GM18909 (cell line): Measurements from ENCODE around the gene PLAAT2.

Experiments
- ATAC-seq: cut with Tn5 transposase; IDR thresholded peaks from one replicate; pipeline ENCODE4 v1.9.1; 2021; ENCODE audit warnings: mild to moderate bottlenecking; ENCODE audit not compliant: unreplicated experiment, poor library complexity

PLAAT2 gene

DNA sequence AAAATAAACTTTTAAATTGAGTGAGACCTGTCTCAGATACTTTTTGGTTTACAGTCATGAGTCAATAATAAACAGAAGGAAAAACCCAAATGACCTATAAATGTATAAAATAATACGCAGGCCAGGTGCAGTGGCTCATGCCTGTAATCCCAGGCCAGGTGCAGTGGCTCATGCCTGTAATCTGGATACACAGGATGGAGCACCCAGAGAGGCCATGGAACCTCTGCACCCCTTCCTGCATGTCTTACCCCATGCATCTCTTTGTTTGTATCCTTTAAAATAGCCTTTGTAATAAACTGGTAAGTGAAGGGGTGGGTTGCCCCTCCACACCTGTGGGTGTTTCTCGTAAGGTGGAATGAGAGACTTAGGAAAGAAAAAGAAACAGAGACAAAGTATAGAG, 35.5 kb downstream of the PLAAT2 start:
- no peak for ATAC-seq

DNA sequence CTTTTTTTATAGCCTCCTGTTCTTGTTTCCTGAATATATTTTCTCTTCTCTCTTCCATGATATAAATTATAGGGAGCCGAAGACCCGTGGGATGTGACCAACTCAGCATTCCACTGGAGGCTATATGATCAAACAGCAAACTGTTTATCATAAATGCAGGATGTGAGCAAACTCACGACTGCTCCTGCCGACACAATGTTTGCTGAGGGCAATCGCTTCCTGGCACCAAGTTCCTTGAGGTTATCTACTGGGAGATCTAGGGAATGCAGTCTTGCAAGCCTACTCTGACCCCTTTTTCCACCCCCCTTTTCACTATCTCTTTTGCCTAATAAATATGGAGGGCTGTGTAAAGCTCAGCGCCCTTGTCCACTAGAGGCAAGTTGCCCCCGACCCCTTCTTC, 40.0 kb downstream of the PLAAT2 start:
- ATAC-seq = no peak

DNA sequence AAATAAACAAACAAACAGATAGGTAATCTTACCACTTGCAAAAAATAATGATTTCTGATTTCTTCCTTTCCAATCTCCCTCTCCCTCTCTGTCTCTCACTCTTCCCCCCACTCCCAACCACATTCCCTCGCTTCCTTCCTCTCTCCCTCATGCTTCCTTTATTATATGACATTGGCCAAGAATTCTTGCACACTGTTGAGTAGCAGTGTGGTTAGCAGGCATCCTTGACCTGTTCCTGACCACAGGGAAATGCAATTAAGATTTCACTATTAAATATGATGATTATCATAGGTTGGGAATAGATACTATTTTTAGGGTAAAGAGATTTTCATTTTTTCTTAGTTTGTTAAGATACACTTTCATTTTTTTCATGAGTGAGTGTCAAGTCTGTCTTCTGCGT, 41.3 kb downstream of the PLAAT2 start:
- ATAC-seq = no peak

DNA sequence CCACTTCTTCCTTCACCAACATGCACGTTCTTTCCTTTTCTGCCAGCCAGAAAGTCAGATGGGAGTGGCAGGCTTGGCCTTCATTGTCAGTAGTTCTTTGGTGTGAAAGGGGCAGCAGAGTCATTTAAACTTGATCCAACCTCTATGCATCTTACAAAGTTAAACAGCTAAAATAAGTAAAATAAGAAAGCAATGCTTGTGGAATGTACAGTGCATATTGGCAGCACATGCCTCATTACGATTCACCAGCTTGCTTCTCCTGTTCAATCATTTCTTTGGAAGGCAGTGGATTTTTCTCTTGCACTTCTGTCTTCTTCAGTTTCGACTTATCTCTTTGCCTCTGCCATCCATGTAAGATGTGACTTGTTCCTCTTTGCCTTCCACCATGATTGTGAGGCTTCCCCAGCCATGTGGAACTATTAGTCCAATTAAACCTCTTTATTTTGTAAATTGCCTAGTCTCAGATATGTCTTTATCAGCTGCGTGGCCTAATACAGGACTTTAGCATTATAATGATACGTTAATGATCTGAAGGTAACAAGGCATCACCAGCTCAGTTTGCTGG, 42.5 kb downstream of the PLAAT2 start:
- no peak for ATAC-seq

DNA sequence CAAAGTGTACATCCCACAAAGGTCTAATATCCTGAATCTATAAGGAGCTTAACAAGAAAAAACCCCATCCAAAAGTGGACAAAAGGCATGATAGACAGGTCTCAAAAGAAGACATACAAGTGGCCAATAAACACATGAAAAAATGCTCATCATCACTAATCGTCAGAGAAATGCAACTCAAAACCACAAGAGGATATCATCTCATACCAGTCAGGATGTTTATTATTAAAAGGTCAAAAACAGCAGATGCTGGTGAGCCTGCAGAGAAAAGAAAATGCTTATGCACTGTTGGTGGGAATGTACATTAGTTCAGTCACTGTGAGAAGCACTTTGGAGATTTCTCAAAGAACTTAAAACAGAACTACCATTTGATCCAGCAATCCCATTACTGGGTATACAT, 44.6 kb downstream of the PLAAT2 start:
- ATAC-seq = no peak

DNA sequence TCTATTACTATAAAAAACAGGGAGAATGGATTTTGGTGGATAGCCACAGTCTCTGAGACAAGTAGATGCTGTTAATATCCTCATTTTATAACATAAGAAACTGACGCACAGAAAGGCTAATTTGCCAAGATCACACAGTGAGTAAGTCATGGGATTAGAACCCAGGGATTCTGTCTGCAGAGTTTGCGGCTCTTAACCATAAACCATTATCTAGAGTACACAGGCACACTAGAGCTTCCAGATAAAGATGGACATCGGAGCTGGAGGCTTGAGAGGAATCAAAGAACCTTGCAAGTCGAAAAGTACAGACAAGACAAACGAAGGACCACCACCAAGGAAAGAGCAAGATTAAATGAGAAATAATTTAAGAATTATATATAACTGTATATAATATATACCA, 46.0 kb downstream of the PLAAT2 start:
- ATAC-seq = no peak

DNA sequence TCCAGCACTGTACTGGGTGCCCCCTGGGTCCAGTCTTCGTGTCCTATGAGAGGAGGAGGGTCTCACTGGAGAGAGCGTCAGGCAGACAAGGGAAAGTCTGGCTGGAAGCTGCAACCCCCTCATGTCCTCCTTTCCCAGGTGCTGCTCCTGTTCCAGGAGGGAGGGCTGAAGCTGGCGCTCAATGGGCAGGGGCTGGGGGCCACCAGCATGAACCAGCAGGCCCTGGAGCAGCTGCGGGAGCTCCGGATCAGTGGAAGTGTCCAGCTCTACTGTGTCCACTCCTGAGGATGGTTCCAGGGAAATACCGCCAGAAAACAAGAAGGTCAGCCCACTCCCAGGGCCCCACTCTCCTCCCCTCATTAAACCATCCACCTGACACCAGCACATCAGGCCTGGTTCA, 47.1 kb downstream of the PLAAT2 start:
- ATAC-seq = no peak

DNA sequence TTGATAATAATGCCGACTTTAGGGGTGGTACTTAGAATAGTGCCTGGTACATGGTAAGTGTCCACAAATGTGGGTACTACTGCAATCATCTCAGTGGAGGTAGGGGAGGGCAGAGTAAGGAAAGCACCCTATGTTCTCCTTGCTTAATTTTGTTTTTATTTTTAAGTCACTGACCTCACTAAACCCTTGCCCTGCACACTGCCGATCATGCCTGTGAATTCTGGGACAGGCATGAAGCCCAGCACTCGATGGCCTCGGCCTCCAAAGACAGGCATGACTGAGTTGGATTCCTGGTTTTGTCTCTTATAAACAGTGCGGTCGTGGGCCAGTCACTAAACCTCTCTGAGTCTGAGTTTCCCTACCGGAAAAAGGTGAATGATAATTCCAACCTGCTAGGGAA, 50.4 kb downstream of the PLAAT2 start:
- no peak for ATAC-seq

DNA sequence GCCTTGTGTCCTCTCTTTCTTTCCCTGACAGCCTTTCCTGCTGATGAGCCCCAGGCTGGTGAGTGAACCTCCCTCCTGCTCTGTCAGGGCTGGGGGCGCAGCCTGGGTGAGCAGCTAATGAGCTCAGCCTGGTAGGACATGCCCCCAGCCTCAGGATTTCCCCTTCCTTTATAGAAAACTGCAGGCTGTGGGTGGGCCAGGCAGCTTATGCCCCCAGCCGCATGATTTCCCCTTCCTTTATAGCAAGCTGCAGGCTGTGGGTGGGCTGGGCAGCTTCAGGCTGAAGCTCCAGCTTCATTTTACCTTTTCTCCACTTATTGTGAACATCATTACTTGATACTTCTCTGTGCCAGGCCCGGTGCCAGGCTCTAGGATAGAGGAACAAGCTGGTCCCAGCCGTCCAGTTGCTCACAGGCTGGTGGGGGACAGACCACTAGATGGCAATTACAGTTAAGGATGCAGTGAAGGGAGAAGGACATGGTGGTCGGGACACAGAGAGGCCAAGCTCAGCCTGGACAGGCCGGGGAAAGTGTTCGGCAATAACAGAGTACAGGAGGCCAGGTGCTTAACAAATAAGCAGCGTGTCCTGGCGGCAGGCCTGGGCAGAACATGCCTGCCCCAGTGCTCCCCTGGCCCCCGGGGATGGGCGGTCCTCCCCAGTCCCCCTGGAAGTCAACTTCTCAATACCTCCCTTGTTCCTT, 52.0 kb downstream of the PLAAT2 start:
- no peak for ATAC-seq

DNA sequence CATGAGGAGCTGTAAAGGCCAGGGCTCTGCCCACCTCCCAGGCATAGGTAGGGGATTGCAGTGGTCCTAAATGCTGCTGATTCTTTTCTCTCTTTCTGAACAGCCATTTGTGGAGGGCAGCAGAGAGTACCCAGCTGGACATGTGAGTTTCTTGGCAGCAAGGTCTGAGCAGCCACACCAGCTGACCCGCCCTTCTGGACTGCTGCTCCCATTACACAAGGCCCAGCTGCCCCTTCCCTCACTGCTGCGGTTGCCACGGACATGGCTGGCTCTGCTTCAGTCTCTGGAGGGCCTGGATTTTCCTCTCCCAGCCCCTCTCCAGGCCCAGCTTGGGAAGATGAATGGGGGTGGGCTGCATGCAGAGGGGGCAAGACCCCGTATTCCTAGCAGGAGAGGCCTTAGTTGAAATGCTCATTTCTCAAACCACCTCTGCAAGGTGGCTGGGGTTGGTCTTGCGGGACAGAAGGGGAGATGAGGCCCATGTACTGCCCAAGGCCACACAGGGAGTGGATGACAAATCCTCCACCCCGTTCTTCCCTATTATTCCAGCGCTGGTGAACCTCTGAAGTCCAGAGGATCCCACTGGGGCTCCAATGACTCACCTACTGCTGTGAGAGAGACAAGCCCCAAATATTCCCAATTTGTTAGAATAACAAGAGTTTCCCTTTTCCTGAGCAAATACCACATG, 52.7 kb downstream of the PLAAT2 start:
- ATAC-seq = no peak

DNA sequence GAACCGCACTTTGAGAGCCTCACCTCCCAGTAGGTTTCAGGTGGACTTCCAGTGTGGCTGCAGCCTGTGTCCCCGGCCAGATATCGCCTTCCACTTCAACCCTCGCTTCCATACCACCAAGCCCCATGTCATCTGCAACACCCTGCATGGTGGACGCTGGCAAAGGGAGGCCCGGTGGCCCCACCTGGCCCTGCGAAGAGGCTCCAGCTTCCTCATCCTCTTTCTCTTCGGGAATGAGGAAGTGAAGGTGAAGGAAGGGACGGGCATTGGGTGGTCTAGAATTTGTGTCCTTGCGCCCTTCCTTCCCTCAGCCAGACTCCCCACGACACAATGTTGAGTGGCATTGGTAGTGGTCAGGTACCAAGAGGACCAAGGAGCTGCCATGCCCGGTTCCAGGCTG, 54.4 kb downstream of the PLAAT2 start:
- no peak for ATAC-seq

DNA sequence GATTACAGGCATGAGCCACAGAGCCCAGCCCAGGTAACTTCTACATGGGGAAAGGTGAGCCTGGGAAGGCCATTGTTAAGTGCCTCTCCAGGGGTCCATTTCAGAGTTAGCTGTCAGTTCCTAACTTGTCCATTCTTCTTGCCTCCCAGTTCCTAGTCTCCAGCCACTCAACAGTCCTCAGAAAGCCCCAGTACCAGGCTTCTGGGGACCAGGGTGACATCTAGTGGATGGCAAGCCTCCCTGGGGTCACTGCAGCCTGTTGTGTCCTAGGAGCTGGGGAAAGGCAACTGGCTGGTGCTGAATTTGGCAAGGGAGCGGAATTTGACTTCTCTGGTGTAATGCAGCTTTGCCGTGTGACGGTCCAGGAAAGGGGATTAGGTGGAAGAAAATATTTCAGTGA, 55.2 kb downstream of the PLAAT2 start:
- ATAC-seq = no peak

DNA sequence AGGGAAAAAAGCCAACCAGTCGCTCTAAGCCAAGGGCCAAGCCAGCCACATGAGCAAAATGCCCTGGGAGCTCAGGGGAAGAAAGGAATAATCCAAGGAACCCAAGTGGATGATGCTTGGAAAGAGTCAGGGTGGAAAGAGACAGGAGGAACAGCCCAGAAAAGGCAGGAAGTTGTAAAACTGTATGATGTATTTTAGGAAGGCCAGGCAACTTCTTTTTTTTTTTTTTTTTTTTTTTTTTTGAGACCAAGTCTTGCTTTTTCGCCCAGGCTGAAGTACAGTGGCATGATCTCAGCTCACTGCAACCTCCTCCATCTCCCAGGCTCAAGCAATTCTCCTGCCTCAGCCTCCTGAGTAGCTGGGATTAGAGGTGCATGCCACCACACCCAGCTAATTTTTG, 55.7 kb downstream of the PLAAT2 start:
- ATAC-seq = no peak

DNA sequence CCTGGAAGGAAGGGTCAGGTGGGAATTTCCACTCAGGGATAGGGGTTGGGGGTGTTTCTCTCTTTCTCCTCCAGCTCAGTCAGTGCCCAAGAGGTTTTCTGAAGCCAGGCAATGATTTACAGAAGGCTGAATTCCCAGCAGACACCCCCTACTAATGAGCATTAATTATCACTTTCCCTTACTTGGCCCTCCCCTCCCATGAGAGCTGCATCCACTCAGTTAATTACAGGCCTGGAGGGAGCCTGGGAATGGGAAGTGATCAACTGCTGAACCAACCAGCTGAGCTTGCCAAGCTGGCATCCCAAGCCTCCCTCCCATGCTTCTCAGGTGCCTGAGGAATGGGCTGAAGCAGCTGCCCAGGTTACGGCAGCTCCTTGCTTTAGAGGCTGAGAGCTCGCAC, 56.3 kb downstream of the PLAAT2 start:
- ATAC-seq = no peak

DNA sequence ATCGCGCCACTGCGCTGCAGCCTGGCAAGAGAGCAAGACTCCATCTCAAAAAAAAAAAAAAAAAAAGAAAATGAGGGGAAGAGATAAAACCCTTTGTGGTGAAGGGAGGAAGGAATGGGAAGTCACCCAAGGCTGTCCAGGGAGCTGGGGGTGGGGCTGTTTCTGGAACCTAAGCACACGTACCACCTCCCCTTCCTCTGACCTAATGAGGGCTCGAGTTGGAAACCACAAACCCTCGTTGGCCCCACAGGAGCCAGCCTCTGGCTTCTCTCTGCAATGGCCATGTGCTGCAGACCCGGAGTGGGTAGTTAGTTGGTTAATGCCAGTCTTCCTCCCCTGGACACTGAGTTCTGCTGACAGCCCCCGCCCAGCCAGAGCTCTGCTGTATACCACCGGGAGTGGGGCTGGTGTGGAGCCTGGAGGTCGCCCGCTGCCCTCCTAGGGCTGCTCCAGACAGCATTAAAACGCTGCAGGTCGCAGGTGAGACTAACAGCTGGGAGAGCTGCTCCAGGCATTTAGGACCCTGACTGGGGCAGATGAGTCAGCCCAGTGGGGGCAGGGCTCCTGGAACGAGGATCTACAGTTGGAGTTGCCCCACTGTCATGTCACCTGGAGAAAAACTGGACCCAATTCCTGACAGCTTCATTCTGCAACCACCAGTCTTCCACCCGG, 57.2 kb downstream of the PLAAT2 start, which contains the start of gene LGALS12:
Gene LGALS12 (plus strand): TSS at position 228 of the 672 bp plus-strand sequence. CDS start 375 bp downstream, at position 603.
- ATAC-seq = no peak

DNA sequence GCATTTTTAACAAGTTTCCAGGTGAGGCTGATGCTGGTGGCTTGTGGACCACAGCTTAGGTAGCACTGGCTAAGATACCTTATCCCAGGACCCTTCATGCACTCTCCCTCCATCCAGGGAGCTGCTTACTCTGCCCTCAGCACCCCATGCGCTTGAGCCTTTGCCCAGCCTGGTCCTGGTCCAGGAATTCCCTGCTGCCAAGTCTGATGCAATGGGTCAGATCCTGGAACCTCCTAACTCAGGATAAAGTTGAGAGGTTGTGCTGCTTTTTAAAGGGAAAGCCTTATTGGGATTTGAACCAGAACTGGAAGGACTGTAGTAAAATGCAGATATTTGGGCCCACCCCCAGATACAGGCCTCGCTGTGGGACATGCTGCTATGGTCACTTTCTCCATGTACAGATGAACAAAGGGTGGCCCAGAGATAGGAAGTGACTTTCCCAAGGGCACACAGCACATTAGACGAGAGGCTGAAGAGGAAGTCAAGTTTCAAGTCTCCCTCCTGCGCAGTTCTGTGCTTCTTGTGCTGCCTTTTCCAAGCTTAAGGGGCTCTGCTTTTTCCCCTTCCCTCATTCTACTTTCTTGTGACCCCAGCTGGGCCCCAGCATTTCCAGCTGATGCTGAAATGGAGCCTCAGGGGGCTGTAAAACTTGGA, 58.1 kb downstream of the PLAAT2 start:
- ATAC-seq = no peak

DNA sequence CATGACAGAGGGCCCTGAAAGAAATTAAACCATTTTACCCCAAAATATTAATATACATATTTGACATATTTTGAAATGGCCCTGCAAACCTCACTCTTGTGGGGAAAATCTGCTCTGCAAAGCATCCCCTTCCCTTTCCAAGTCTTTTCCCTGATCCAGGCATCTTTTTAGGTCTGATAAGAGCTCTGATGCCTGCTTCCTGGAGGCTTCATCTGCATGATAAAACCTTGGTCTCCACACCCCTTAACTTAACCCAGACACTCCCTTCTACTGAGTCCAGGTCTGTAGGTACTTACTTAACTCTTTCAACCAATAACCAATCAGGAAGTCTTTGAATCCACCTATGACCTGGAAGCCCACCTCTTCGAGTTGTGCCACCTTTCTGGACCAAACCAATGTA, 59.1 kb downstream of the PLAAT2 start:
- ATAC-seq = no peak

DNA sequence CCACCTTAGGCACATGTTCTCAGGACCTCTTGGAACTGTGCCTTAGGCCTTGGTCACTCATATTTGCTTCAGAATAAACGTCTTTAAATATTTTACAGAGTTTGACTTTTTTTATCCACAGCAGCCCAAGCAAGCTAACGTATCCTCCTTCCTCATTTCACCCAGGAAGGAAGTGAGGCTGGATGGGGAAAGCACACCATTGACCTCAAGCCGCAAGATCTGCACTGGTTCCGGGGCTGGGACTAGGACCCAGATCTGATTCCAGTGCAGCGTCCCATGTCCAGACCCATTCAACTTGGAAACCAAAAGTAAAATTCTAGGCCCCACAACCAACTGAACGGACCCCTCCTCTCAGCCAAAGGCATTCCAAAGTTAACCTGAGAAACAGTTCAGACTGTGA, 59.7 kb downstream of the PLAAT2 start:
- no peak for ATAC-seq
